Measurements from ENCODE around the gene ARHGAP18.

DNA sequence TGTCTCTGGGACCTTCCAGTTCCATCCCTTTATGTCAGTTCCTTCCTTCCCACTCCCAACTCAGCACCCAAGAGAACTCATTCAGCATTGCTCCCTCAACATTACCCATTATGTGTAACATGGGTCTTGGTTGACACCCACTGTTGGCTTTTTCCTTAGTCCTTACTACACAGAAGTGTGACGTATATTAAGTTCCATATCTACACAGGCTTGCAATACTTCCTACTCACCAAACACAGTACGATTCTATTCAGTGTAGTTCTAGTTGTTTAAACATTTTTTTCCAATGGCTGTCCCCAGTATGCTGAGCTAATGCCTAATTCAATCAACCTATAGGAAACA lies 37.7 kb downstream of the ARHGAP18 start:
- no peak for TF ChIP-seq EZH2 (IDR thresholded peaks at IDR 0.05; ENCODE audit: insufficient read depth, low read length)
- TF ChIP-seq, protein P1, sequence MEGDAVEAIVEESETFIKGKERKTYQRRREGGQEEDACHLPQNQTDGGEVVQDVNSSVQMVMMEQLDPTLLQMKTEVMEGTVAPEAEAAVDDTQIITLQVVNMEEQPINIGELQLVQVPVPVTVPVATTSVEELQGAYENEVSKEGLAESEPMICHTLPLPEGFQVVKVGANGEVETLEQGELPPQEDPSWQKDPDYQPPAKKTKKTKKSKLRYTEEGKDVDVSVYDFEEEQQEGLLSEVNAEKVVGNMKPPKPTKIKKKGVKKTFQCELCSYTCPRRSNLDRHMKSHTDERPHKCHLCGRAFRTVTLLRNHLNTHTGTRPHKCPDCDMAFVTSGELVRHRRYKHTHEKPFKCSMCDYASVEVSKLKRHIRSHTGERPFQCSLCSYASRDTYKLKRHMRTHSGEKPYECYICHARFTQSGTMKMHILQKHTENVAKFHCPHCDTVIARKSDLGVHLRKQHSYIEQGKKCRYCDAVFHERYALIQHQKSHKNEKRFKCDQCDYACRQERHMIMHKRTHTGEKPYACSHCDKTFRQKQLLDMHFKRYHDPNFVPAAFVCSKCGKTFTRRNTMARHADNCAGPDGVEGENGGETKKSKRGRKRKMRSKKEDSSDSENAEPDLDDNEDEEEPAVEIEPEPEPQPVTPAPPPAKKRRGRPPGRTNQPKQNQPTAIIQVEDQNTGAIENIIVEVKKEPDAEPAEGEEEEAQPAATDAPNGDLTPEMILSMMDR (IDR thresholded peaks at IDR 0.05; ENCODE audit: insufficient read depth, low read depth, low read length), result no peak
